Fibroblast of lung (primary cell): Measurements from ENCODE around the gene POLR2E. TPM values are rescaled to one million over a fixed set of nuclear protein-coding genes. Genes with fewer than 3 reads are reported as not detected.

Source experiments
- DNase-seq, 2 donors: peaks; one replicate each; pipeline versions ENCODE4 v3.0.0 to v3.0.0-alpha.2; 2010; ENCODE audit warnings: low read depth in 2 of 2
- H2AFZ ChIP-seq: 2 replicates; pipeline ENCODE4 v1.5.1; 2012; ENCODE audit warnings: low read length, control low read depth, inconsistent platforms
- H3K27ac ChIP-seq: 2 replicates; pipeline ENCODE4 v1.5.1; 2011; ENCODE audit warnings: low read length, control low read depth; ENCODE audit not compliant: insufficient read depth
- H3K27me3 ChIP-seq: 2 replicates; pipeline ENCODE4 v1.5.1; 2011; ENCODE audit warnings: mild to moderate bottlenecking, low read length; ENCODE audit not compliant: control insufficient read depth, insufficient read depth
- H3K36me3 ChIP-seq: 2 replicates; pipeline ENCODE4 v1.5.1; 2011; ENCODE audit warnings: low read length; ENCODE audit not compliant: control insufficient read depth, insufficient read depth
- H3K4me1 ChIP-seq: 2 replicates; pipeline ENCODE4 v1.5.1; 2011; ENCODE audit warnings: low read length; ENCODE audit not compliant: control insufficient read depth, insufficient read depth; ENCODE audit errors: extremely low read depth
- H3K4me2 ChIP-seq: 2 replicates; pipeline ENCODE4 v1.5.1; 2011; ENCODE audit warnings: low read length, control low read depth; ENCODE audit not compliant: insufficient read depth; ENCODE audit errors: extremely low read depth
- H3K4me3 ChIP-seq, 4 experiments: fragments of 200-600 bp in 1 of 4; sonication (generic) in 1 of 4; replicated peaks in 1 of 4; 2 replicates each; pipeline ENCODE4 v1.5.1; 2011 to 2016; ENCODE audit warnings: low read length in 4 of 4, low read depth in 3 of 4, mild to moderate bottlenecking in 3 of 4, control low read depth in 2 of 4, inconsistent platforms in 1 of 4, mixed read lengths in 1 of 4; ENCODE audit not compliant: insufficient read depth in 1 of 4; ENCODE audit errors: control extremely low read depth in 1 of 4
- H3K79me2 ChIP-seq: 2 replicates; pipeline ENCODE4 v1.5.1; 2012; ENCODE audit warnings: mild to moderate bottlenecking, low read length, inconsistent platforms; ENCODE audit not compliant: control insufficient read depth, insufficient read depth
- H3K9ac ChIP-seq: 2 replicates; pipeline ENCODE4 v1.5.1; 2011; ENCODE audit warnings: mild to moderate bottlenecking, low read length, control low read depth; ENCODE audit not compliant: insufficient read depth
- H3K9me3 ChIP-seq: 2 replicates; pipeline ENCODE4 v1.5.1; 2012; ENCODE audit warnings: low read depth, low read length; ENCODE audit not compliant: control insufficient read depth, insufficient read depth
- H4K20me1 ChIP-seq: 2 replicates; pipeline ENCODE4 v1.5.1; 2011; ENCODE audit warnings: low read length; ENCODE audit not compliant: control insufficient read depth, insufficient read depth; ENCODE audit errors: extremely low read depth
- CTCF ChIP-seq, 2 donors: IDR thresholded peaks in 1 of 2; conservative IDR thresholded peaks in 1 of 2; 1 replicate in 1 of 2; 2 replicates in 1 of 2; pipeline ENCODE4 v1.5.1; 2011 to 2012; ENCODE audit warnings: low read length in 2 of 2, control low read depth in 1 of 2, inconsistent platforms in 1 of 2, low read depth in 1 of 2, mild to moderate bottlenecking in 1 of 2
- EZH2 ChIP-seq: IDR thresholded peaks from 2 replicates; pipeline ENCODE4 v1.5.1; 2012; ENCODE audit warnings: low read length, control low read depth, mild to moderate bottlenecking; ENCODE audit errors: missing control alignments
- polyA plus RNA-seq, 2 donors: library from polyadenylated mRNA; depleted of rRNA in 1 of 2; stranded (reverse) in 1 of 2; unstranded in 1 of 2; fragments of >200 nt; gene quantifications; 2 replicates each; pipeline ENCODE4 v1.2.1, GENCODE V29; 2011 to 2012; ENCODE audit warnings: missing spikeins in 1 of 2
- total RNA-seq: library from RNA; depleted of rRNA; stranded (reverse); fragments of >200 nt; gene quantifications from 2 replicates; pipeline ENCODE4 v1.2.1, GENCODE V29; 2014

POLR2E gene
- total and polyA plus RNA-seq, 2 donors (not counting 1 experiment from before 2014, with no cell fraction given) = 55.2 to 130 TPM

- Histone ChIP-seq H4K20me1 (no peaks in the 10 kb centered on the region), H3K27me3 (no peaks in the 10 kb centered on the region), H3K27ac (no peak overlapping the region), H3K36me3 (no peaks in the 10 kb centered on the region), H2AFZ (no peak overlapping the region), H3K4me2 (no peak overlapping the region), H3K9me3 (peaks cover 5% of the 10 kb centered on the region), H3K79me2 (no peaks in the 10 kb centered on the region), H3K4me1 (no peaks in the 10 kb centered on the region), H3K9ac (no peak overlapping the region), H3K4me3 (no peak overlapping the region)
- TF ChIP-seq EZH2 (no peak), CTCF (conservative IDR thresholded peaks at IDR 0.05 in 1 of 2, IDR thresholded peaks at IDR 0.05 in 1 of 2; ENCODE audit: low read depth in 1 of 2, low read length in 2 of 2) (no peak)
- no peak for DNase-seq
Measured at GRCh38 chr19:1052349-1052975, 42.7 kb downstream of the POLR2E start.

- H3K36me3 ChIP-seq = no peaks in the 10 kb centered on the region
- H3K27me3 ChIP-seq = no peaks in the 10 kb centered on the region
- H4K20me1 ChIP-seq = no peaks in the 10 kb centered on the region
- no peak for DNase-seq
- no peaks in the 10 kb centered on the region for H3K9me3 ChIP-seq
- H3K27ac ChIP-seq = no peak overlapping the region
- no peak overlapping the region for H3K9ac ChIP-seq
- H2AFZ ChIP-seq = no peak overlapping the region
- no peak overlapping the region for H3K4me3 ChIP-seq
- H3K79me2 ChIP-seq = no peaks in the 10 kb centered on the region
- no peak overlapping the region for H3K4me2 ChIP-seq
- TF ChIP-seq EZH2 = no peak
- TF ChIP-seq CTCF (conservative IDR thresholded peaks at IDR 0.05 in 1 of 2, IDR thresholded peaks at IDR 0.05 in 1 of 2; ENCODE audit: low read depth in 1 of 2, low read length in 2 of 2) = no peak
- H3K4me1 ChIP-seq = no peaks in the 10 kb centered on the region
Measured at GRCh38 chr19:1051791-1052190, 43.4 kb downstream of the POLR2E start.

DNA sequence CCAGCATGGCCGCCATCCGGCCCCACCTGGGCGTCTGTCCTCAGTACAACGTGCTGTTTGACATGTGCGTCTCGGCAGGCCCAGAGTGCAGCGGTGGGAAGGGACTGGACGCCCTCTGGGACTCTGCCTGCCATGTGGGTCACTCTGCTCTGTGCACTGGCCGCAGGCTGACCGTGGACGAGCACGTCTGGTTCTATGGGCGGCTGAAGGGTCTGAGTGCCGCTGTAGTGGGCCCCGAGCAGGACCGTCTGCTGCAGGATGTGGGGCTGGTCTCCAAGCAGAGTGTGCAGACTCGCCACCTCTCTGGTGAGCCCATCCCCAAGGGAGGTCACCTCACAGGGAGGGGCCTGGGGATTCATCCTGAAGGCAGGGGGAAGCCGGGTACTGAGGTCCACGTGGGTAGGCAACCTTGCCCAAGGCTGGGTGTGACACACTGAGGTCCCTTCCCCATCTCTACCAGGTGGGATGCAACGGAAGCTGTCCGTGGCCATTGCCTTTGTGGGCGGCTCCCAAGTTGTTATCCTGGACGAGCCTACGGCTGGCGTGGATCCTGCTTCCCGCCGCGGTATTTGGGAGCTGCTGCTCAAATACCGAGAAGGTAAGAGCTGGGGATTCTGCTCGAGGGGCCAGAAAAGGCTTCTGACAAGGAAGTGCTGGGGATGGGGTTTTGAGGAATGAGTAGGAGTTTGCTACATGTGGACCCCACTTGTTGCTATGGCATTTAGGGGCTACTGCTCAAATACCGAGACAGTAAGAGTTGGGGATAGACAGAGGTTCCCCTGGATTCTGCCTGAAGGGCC, 44.0 kb downstream of the POLR2E start:
- H3K36me3 ChIP-seq = no peaks in the 10 kb centered on the region
- H3K4me1 ChIP-seq = no peaks in the 10 kb centered on the region
- H3K4me3 ChIP-seq = no peak overlapping the region
- no peak overlapping the region for H3K9ac ChIP-seq
- no peaks in the 10 kb centered on the region for H3K27me3 ChIP-seq
- H2AFZ ChIP-seq = no peak overlapping the region
- H3K79me2 ChIP-seq = no peaks in the 10 kb centered on the region
- TF ChIP-seq EZH2 (no peak), CTCF (conservative IDR thresholded peaks at IDR 0.05 in 1 of 2, IDR thresholded peaks at IDR 0.05 in 1 of 2; ENCODE audit: low read depth in 1 of 2, low read length in 2 of 2) (no peak)
- DNase-seq = no peak
- no peak overlapping the region for H3K4me2 ChIP-seq
- H3K9me3 ChIP-seq = no peaks in the 10 kb centered on the region
- H4K20me1 ChIP-seq = no peaks in the 10 kb centered on the region
- no peak overlapping the region for H3K27ac ChIP-seq
